ENCODE results near the gene THUMPD2. TPM values are rescaled to one million over a fixed set of nuclear protein-coding genes. Genes with fewer than 3 reads are reported as not detected.

THUMPD2 gene
- total RNA-seq, 4 donors from 2014 or later = 4.6 to 11.2 (median 8.6) TPM

DNA sequence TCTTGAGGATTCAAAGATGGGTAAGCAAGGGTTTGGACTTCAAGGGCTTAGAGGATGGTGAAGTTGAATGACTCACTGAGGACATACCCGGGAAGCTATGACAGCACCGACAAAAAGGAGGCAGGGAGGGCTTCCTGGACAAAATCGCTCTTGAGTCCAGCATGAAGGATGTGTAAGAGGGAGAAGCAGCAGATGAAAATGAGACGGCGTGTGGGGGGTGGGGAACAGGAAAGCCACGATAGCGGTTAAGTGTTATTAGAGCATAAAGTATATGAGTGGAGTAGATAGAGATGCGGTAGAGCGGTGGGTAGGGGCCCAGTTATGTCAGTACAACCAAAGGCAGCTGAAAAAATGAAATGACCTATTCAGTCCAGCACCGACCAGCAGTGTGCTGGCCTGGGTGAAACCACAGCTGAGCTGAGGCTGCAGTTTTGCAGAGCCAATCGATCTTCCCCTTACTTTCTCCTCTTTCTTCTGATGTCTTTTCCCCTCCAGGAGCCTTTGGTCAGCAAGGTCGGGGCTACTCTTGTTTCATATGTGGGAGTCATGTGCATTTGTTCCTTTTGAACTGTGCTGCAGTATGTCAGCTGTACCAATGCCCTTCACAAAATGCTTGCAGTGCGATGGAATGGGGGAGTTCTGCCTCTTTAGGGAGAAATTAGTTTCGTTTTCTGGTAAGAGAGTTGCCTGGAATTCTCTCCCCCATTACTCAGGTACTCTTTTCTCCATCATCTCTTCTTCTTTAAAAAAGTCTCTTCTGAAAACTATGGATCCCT lies 2.0 kb upstream of the THUMPD2 start:
- H3K27me3 ChIP-seq = no peaks in the 10 kb centered on the region
- intact Hi-C loops (cut with DNase I; ENCODE audit: low total_unique reads) = no loop called here
- in situ Hi-C loops (cut with MboI; ENCODE audit: low sequenced_read_pairs in 4 of 4) = no loop called here
- H3K27ac ChIP-seq = no peak overlapping the region
- TF ChIP-seq, protein P1, sequence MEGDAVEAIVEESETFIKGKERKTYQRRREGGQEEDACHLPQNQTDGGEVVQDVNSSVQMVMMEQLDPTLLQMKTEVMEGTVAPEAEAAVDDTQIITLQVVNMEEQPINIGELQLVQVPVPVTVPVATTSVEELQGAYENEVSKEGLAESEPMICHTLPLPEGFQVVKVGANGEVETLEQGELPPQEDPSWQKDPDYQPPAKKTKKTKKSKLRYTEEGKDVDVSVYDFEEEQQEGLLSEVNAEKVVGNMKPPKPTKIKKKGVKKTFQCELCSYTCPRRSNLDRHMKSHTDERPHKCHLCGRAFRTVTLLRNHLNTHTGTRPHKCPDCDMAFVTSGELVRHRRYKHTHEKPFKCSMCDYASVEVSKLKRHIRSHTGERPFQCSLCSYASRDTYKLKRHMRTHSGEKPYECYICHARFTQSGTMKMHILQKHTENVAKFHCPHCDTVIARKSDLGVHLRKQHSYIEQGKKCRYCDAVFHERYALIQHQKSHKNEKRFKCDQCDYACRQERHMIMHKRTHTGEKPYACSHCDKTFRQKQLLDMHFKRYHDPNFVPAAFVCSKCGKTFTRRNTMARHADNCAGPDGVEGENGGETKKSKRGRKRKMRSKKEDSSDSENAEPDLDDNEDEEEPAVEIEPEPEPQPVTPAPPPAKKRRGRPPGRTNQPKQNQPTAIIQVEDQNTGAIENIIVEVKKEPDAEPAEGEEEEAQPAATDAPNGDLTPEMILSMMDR (IDR thresholded peaks at IDR 0.05 in 4 of 5, conservative IDR thresholded peaks at IDR 0.05 in 1 of 5) = no peak
- TF ChIP-seq POLR2A (IDR thresholded peaks at IDR 0.05) = no peak
- DNase-seq (no peak), ATAC-seq (no peak)
- H3K9me3 ChIP-seq = no peaks in the 10 kb centered on the region
- peaks cover 14 to 21% of the 10 kb centered on the region in 2 donors for H3K4me1 ChIP-seq
- H3K36me3 ChIP-seq = no peaks in the 10 kb centered on the region
- H3K4me3 ChIP-seq = no peak overlapping the region

GRCh38 chr2:39779927-39780326 lies 869 bp upstream of the THUMPD2 start:
- no peak for ATAC-seq
- peak overlapping the region; percentile 90 to 93 (median 91) for H3K27ac ChIP-seq
- H3K4me3 ChIP-seq = peak overlapping the region in 2 of 4 donors; percentile 92 to 99
- in situ Hi-C loops (cut with MboI; ENCODE audit: low sequenced_read_pairs in 4 of 4) (no loop called here), intact Hi-C loops (cut with DNase I; ENCODE audit: low total_unique reads) (no loop called here)
- no peaks in the 10 kb centered on the region for H3K36me3 ChIP-seq
- no peak for DNase-seq
- no peaks in the 10 kb centered on the region for H3K9me3 ChIP-seq
- H3K4me1 ChIP-seq = peaks cover 20 to 24% of the 10 kb centered on the region in 2 donors
- no peaks in the 10 kb centered on the region for H3K27me3 ChIP-seq
- TF ChIP-seq, protein P1 (IDR thresholded peaks at IDR 0.05 in 4 of 5, conservative IDR thresholded peaks at IDR 0.05 in 1 of 5) = no peak
- no peak for TF ChIP-seq POLR2A (IDR thresholded peaks at IDR 0.05)

GRCh38 chr2:39779341-39779851 lies 338 bp upstream of the THUMPD2 start:
- Histone ChIP-seq H3K4me3 (peak overlapping the region; percentile 86 to 99 (median 96)), H3K27ac (peak overlapping the region; percentile 90 to 93 (median 91)), H3K27me3 (no peaks in the 10 kb centered on the region), H3K9me3 (no peaks in the 10 kb centered on the region), H3K36me3 (no peaks in the 10 kb centered on the region), H3K4me1 (peaks cover 25 to 30% of the 10 kb centered on the region in 2 donors)
- ATAC-seq (peak in 1 of 2 donors; percentile 3), DNase-seq (no peak)
- in situ Hi-C loops (cut with MboI; ENCODE audit: low sequenced_read_pairs in 4 of 4) = no loop called here
- no peak for TF ChIP-seq POLR2A (IDR thresholded peaks at IDR 0.05)
- TF ChIP-seq, protein P1 (IDR thresholded peaks at IDR 0.05 in 4 of 5, conservative IDR thresholded peaks at IDR 0.05 in 1 of 5) = no peak
- intact Hi-C loops (cut with DNase I; ENCODE audit: low total_unique reads) = no loop called here

DNA sequence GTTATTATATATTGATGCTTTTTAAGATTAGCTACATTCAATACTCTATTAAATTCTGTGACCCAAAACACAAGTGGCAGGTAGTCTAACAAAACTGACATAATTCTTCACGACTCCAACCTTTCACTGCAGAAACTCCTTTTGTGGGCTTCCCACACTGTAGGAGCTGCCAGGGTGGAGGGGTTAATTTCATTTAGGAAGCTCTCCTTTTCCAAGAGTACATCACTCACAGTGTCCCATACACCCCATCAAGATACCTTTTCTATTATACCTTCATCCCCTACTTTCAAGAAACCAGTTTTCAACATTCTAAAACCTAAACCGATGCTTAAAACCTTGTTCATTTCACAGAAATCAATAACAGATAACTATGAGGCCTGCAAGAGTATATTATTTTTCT lies 825 bp downstream of the THUMPD2 start:
- no peak for DNase-seq
- H3K4me1 ChIP-seq = peaks cover 35 to 41% of the 10 kb centered on the region in 2 donors
- intact Hi-C loops (cut with DNase I; ENCODE audit: low total_unique reads) (no loop called here), in situ Hi-C loops (cut with MboI; ENCODE audit: low sequenced_read_pairs in 4 of 4) (no loop called here)
- no peak for TF ChIP-seq POLR2A (IDR thresholded peaks at IDR 0.05)
- TF ChIP-seq, protein P1 (IDR thresholded peaks at IDR 0.05 in 4 of 5, conservative IDR thresholded peaks at IDR 0.05 in 1 of 5) = no peak
- no peaks in the 10 kb centered on the region for H3K9me3 ChIP-seq
- no peaks in the 10 kb centered on the region for H3K27me3 ChIP-seq
- H3K27ac ChIP-seq = peak overlapping the region; percentile 90 to 93 (median 91)
- peak overlapping the region; percentile 86 to 99 (median 96) for H3K4me3 ChIP-seq
- no peaks in the 10 kb centered on the region for H3K36me3 ChIP-seq
- peak in 1 of 2 donors; percentile 24 for ATAC-seq

Data from gastrocnemius medialis (tissue), 4 donors.